A673 (cell line): ENCODE results near the gene GRPEL2. TPM values are rescaled to one million over a fixed set of nuclear protein-coding genes. Genes with fewer than 3 reads are reported as not detected.

Experiments used
- BruUV-seq: library from RNA; stranded (reverse); fragments of 400-500 nt; replicated peaks from 2 replicates; lab custom pipeline; 2021; lab: Mats Ljungman, UMichigan
- CTCF ChIA-PET: fragments of 300-600 bp; sonication (Branson Sonifier 250); formaldehyde crosslinking; loops from one replicate; lab custom pipeline; 2022; ENCODE audit warnings: antibody characterized with exemption; lab: Charles Lee
- POLR2A ChIA-PET: fragments of 300-600 bp; sonication (Branson Sonifier 250); formaldehyde crosslinking; loops from one replicate; lab custom pipeline; 2022; ENCODE audit warnings: antibody characterized with exemption; ENCODE audit not compliant: low non-redundant PET; lab: Charles Lee
- DNase-seq: peaks from one replicate; pipeline ENCODE4 v3.0.0-alpha.2; 2015; ENCODE audit warnings: low spot score
- H3K27ac ChIP-seq: fragments of 200-600 bp; sonication (generic); 2 replicates; pipeline ENCODE4 v1.5.1; 2016; ENCODE audit warnings: mixed run types, low read depth, mild to moderate bottlenecking, mixed read lengths, antibody characterized with exemption, low read length; ENCODE audit not compliant: poor library complexity, severe bottlenecking
- H3K27me3 ChIP-seq: fragments of 200-600 bp; sonication (generic); replicated peaks from 2 replicates; pipeline ENCODE4 v1.6.1; 2017; ENCODE audit warnings: mixed run types, low read depth, mild to moderate bottlenecking, mixed read lengths, antibody characterized with exemption, low read length; ENCODE audit not compliant: insufficient read depth, poor library complexity
- H3K36me3 ChIP-seq: fragments of 200-600 bp; sonication (generic); 2 replicates; pipeline ENCODE4 v1.6.1; 2016; ENCODE audit warnings: mixed run types, mild to moderate bottlenecking, mixed read lengths, antibody characterized with exemption, low read length; ENCODE audit not compliant: insufficient read depth, poor library complexity, severe bottlenecking
- H3K4me1 ChIP-seq: fragments of 200-600 bp; sonication (generic); 2 replicates; pipeline ENCODE4 v1.6.1; 2017; ENCODE audit warnings: mixed run types, mild to moderate bottlenecking, mixed read lengths, antibody characterized with exemption, low read length; ENCODE audit not compliant: insufficient read depth, poor library complexity, severe bottlenecking
- H3K4me3 ChIP-seq: fragments of 200-600 bp; sonication (generic); 2 replicates; pipeline ENCODE4 v1.5.1; 2016; ENCODE audit warnings: low read depth, mixed run types, mild to moderate bottlenecking, mixed read lengths, low read length; ENCODE audit not compliant: poor library complexity, severe bottlenecking
- H3K9me3 ChIP-seq: fragments of 200-600 bp; sonication (generic); 2 replicates; pipeline ENCODE4 v1.6.1; 2016; ENCODE audit warnings: mixed run types, low read depth, mild to moderate bottlenecking, mixed read lengths, antibody characterized with exemption, low read length; ENCODE audit not compliant: poor library complexity, severe bottlenecking
- EZH2 ChIP-seq: fragments of 200-600 bp; sonication (generic); IDR thresholded peaks from 2 replicates; pipeline ENCODE4 v1.6.1; 2017; ENCODE audit warnings: borderline replicate concordance, low read depth, mild to moderate bottlenecking, mixed read lengths, antibody characterized with exemption, low read length; ENCODE audit not compliant: poor library complexity, severe bottlenecking
- intact Hi-C: fragments of 100-400 bp; cut with micrococcal nuclease; formaldehyde crosslinking; loops from one replicate; pipeline ENCODE4 v1.10.0; 2022; ENCODE audit not compliant: unreplicated experiment
- total RNA-seq: library from RNA; stranded (reverse); gene quantifications from 2 replicates; pipeline ENCODE4 v1.2.3, GENCODE V29; 2021
- TF ChIP-seq, protein P1 (sequence below): fragments of 300-800, 200-600 bp; sonication (generic); conservative IDR thresholded peaks from 2 replicates; pipeline ENCODE4 v1.5.1; 2017; ENCODE audit warnings: low read depth, mild to moderate bottlenecking, antibody characterized with exemption, low read length, moderate library complexity, mixed read lengths

The GRPEL2 gene
- total RNA-seq, 1 experiment from 2014 or later: 33.2 TPM

DNA sequence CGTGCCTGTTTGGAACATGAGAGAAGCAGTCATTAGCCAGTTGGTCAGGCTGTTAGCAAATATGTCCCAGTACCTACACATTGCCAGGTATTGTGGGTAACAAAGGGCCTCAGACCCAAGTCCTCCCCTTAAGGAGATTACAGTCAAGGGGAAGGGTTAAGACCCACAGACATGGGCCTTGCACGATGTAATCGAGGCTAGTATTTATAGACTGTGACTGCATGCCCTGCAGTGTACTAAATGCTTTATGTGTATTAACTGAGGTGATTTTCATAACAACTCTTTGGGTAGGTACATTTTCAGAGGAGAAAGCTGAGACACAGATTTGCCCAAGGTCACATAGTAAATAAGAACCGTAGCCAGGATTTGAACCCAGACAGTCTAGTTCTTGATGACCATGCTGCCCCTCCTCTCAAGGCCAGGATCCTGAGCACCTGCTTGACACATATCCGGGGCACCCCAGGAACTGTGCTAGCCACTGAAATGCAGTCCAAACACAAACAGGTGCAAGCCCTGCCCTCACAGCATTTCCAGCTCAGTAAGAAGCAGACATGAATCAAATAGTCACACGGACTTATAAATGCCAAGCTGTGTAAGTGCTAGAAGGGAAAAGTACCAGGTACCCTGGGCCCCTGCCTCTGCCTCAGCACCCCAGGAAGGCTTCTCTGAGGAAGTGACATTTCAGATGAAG lies 32.0 kb upstream of the GRPEL2 start:
- Histone ChIP-seq H3K36me3 (no peaks in the 10 kb centered on the region), H3K4me3 (no peak overlapping the region), H3K27me3 (no peaks in the 10 kb centered on the region), H3K9me3 (no peaks in the 10 kb centered on the region), H3K27ac (no peak overlapping the region), H3K4me1 (no peaks in the 10 kb centered on the region)
- TF ChIP-seq, protein P1, sequence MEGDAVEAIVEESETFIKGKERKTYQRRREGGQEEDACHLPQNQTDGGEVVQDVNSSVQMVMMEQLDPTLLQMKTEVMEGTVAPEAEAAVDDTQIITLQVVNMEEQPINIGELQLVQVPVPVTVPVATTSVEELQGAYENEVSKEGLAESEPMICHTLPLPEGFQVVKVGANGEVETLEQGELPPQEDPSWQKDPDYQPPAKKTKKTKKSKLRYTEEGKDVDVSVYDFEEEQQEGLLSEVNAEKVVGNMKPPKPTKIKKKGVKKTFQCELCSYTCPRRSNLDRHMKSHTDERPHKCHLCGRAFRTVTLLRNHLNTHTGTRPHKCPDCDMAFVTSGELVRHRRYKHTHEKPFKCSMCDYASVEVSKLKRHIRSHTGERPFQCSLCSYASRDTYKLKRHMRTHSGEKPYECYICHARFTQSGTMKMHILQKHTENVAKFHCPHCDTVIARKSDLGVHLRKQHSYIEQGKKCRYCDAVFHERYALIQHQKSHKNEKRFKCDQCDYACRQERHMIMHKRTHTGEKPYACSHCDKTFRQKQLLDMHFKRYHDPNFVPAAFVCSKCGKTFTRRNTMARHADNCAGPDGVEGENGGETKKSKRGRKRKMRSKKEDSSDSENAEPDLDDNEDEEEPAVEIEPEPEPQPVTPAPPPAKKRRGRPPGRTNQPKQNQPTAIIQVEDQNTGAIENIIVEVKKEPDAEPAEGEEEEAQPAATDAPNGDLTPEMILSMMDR: no peak
- no peak for TF ChIP-seq EZH2
- no TSS peak for BruUV-seq
- ChIA-PET POLR2A (no interaction called here), CTCF (no interaction called here)
- DNase-seq: no peak
- intact Hi-C loops: loop anchor here (10.0 kb wide), 1 partner anchor 252 kb away; no protein-coding TSS in a partner anchor

DNA sequence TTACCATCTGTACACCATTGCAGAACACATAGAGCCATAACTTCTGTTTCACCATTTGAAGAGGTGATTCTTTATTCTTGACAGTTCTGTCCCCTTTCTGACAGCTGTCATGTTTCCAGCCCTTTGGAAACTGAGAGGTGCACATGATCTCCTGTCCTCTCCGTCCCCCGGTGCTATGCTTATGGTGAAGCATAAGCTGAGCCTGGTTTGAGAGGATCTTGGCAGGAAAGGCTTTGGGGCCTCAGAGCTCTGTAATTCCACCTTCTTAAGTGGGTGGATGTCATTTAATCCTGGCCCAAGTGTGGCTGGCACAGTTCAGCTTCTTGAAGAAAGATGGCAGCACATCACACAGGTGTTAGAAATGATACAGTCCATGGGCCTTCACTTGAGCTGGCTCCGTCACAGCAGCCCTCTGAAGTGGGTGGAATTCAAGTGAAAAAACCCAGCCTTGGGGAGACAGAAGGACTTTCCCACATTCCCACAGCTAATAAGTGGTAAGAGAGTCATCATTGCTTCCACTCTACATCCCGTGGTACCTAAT lies 30.7 kb upstream of the GRPEL2 start:
- no peaks in the 10 kb centered on the region for H3K36me3 ChIP-seq
- no peaks in the 10 kb centered on the region for H3K9me3 ChIP-seq
- TF ChIP-seq, protein P1: no peak
- TF ChIP-seq EZH2: no peak
- H3K4me1 ChIP-seq: no peaks in the 10 kb centered on the region
- intact Hi-C loops: loop anchor here (10.0 kb wide), 1 partner anchor 250 kb away; no protein-coding TSS in a partner anchor
- no peak overlapping the region for H3K4me3 ChIP-seq
- H3K27me3 ChIP-seq: no peaks in the 10 kb centered on the region
- H3K27ac ChIP-seq: no peak overlapping the region
- ChIA-PET POLR2A (interaction anchor here (0.7 kb wide), 1 partner anchor 308 kb away, joined by 3 read pairs; no protein-coding TSS in a partner anchor), CTCF (interaction anchor here (0.6 kb wide), 1 partner anchor 32 kb away, joined by 4 read pairs; no protein-coding TSS in a partner anchor)
- no TSS peak for BruUV-seq
- DNase-seq: no peak

DNA sequence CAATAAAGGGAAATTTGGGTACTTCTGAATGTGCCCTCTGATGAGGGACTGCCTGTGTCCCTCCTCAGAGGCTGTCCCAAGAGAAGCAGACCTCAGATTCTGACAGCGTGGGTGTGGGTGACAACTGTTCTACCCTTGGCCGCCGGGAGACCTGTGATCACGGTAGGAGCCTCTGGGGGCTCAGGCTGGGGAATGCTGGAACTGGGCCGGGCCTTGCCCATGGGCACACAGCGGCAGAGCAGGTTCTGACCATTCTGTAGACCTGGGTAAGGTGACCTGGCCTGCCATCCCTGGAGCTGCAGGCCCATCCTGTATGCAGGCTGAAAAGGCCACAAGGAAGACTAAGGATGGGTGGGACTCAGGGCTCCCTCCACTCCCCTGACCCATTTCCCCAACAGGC lies 29.5 kb upstream of the GRPEL2 start:
- ChIA-PET POLR2A (no interaction called here), CTCF (no interaction called here)
- BruUV-seq: no TSS peak
- H3K27me3 ChIP-seq: no peaks in the 10 kb centered on the region
- DNase-seq: no peak
- H3K4me1 ChIP-seq: peaks cover 4% of the 10 kb centered on the region
- H3K36me3 ChIP-seq: no peaks in the 10 kb centered on the region
- H3K27ac ChIP-seq: no peak overlapping the region
- no peak overlapping the region for H3K4me3 ChIP-seq
- H3K9me3 ChIP-seq: no peaks in the 10 kb centered on the region
- TF ChIP-seq EZH2: no peak
- TF ChIP-seq, protein P1: no peak
- intact Hi-C loops: loop anchor here (2.0 to 10.0 kb wide), 3 partner anchors 55 to 249 kb away; no protein-coding TSS in a partner anchor
